SK-N-SH (cell line): ENCODE measurements around the gene DSE. TPM values are rescaled to one million over a fixed set of nuclear protein-coding genes. Genes with fewer than 3 reads are reported as not detected.

Experiments used
- CTCF ChIA-PET: fragments of 300-600, 350-600 bp; formaldehyde crosslinking; extraction: SDS; loops from one replicate; lab custom pipeline; 2021; lab: Yijun Ruan, JAX
- POLR2A ChIA-PET: fragments of 350-600 bp; sonication (Branson Sonifier 250); formaldehyde crosslinking; extraction: SDS; loops from one replicate; lab custom pipeline; 2020; ENCODE audit warnings: antibody characterized with exemption, inconsistent platforms; lab: Yijun Ruan, JAX
- DNase-seq: peaks from one replicate; pipeline ENCODE4 v3.0.0; 2012
- H2AFZ ChIP-seq: fragments of 200-600 bp; sonication (generic); 2 replicates; pipeline ENCODE4 v1.8.1; 2016; ENCODE audit warnings: antibody characterized with exemption, mild to moderate bottlenecking, low read depth
- H3F3A ChIP-seq: fragments of 200-600 bp; sonication (generic); replicated peaks from 2 replicates; pipeline ENCODE3; 2016; ENCODE audit warnings: antibody characterized with exemption, mild to moderate bottlenecking; ENCODE audit not compliant: insufficient read depth
- H3K27ac ChIP-seq, 2 experiments: fragments of 200-500 bp in 1 of 2; fragments of 200-600 bp in 1 of 2; sonication (Bioruptor generic) in 1 of 2; sonication (generic), shearing (Covaris generic) in 1 of 2; 2 replicates each; pipeline versions ENCODE4 v1.5.1 to v1.6.1; 2014 to 2016; ENCODE audit warnings: low read depth in 2 of 2, inconsistent platforms in 1 of 2, low read length in 1 of 2, mild to moderate bottlenecking in 1 of 2, mixed read lengths in 1 of 2
- H3K27me3 ChIP-seq: fragments of 200-600 bp; sonication (generic), shearing (Covaris generic); 2 replicates; pipeline ENCODE4 v1.6.1; 2016; ENCODE audit warnings: mixed run types; ENCODE audit not compliant: insufficient read depth
- H3K36me3 ChIP-seq, 2 experiments: fragments of 200-500 bp in 1 of 2; fragments of 200-600 bp in 1 of 2; sonication (Bioruptor generic) in 1 of 2; sonication (generic) in 1 of 2; replicated peaks in 1 of 2; 2 replicates each; pipeline versions ENCODE3 to v1.5.1; 2014 to 2016; ENCODE audit warnings: low read length in 1 of 2, mild to moderate bottlenecking in 1 of 2; ENCODE audit not compliant: insufficient read depth in 2 of 2, control insufficient read depth in 1 of 2
- H3K4me1 ChIP-seq, 2 experiments: fragments of 200-500 bp in 1 of 2; fragments of 200-600 bp in 1 of 2; sonication (Bioruptor generic) in 1 of 2; sonication (generic), shearing (Covaris generic) in 1 of 2; 2 replicates each; pipeline versions ENCODE4 v1.5.1 to v1.6.1; 2014 to 2016; ENCODE audit warnings: low read depth in 1 of 2, low read length in 1 of 2, mixed run types in 1 of 2; ENCODE audit not compliant: insufficient read depth in 2 of 2, control insufficient read depth in 1 of 2
- H3K4me2 ChIP-seq: fragments of 200-600 bp; sonication (generic), shearing (Covaris generic); 2 replicates; pipeline ENCODE4 v1.6.1; 2017; ENCODE audit warnings: mixed run types
- H3K4me3 ChIP-seq, 2 experiments: fragments of 200-500 bp in 1 of 2; fragments of 200-600 bp in 1 of 2; sonication (Bioruptor generic) in 1 of 2; sonication (generic), shearing (Covaris generic) in 1 of 2; 2 replicates each; pipeline versions ENCODE4 v1.5.1 to v1.8.1; 2014 to 2016; ENCODE audit warnings: low read depth in 2 of 2, inconsistent platforms in 1 of 2, low read length in 1 of 2, mild to moderate bottlenecking in 1 of 2, mixed read lengths in 1 of 2, moderate library complexity in 1 of 2
- H3K79me2 ChIP-seq: fragments of 200-600 bp; sonication (generic); 2 replicates; pipeline ENCODE4 v1.8.1; 2017; ENCODE audit warnings: mild to moderate bottlenecking; ENCODE audit not compliant: insufficient read depth
- H3K9ac ChIP-seq: fragments of 200-600 bp; sonication (generic); 2 replicates; pipeline ENCODE4 v1.6.1; 2017; ENCODE audit warnings: mixed run types
- H3K9me2 ChIP-seq: fragments of 200-600 bp; sonication (generic); 2 replicates; pipeline ENCODE4 v1.6.1; 2017; ENCODE audit warnings: mixed run types
- H3K9me3 ChIP-seq: fragments of 200-600 bp; sonication (generic); 2 replicates; pipeline ENCODE4 v1.6.1; 2017; ENCODE audit warnings: mixed run types, mild to moderate bottlenecking, moderate library complexity
- H4K20me1 ChIP-seq: fragments of 200-600 bp; sonication (generic); 2 replicates; pipeline ENCODE4 v1.6.1; 2017; ENCODE audit warnings: mild to moderate bottlenecking, mixed run types; ENCODE audit not compliant: insufficient read depth
- CHD2 ChIP-seq: fragments of 150-350 bp; IDR thresholded peaks from 2 replicates; pipeline ENCODE4 v1.6.1; 2018; ENCODE audit warnings: low read length; ENCODE audit not compliant: partially characterized antibody
- EP300 ChIP-seq, 2 experiments: IDR thresholded peaks; 2 replicates each; pipeline versions ENCODE4 v1.4.0 to v1.6.1; 2012; ENCODE audit warnings: borderline replicate concordance in 1 of 2, low read depth in 1 of 2, low read length in 1 of 2
- FOSL2 ChIP-seq: IDR thresholded peaks from 2 replicates; pipeline ENCODE4 v1.4.0; 2012; ENCODE audit warnings: low read depth, mild to moderate bottlenecking, moderate library complexity, borderline replicate concordance
- FOXJ3 ChIP-seq: sonication (generic); formaldehyde crosslinking; IDR thresholded peaks from 2 replicates; pipeline ENCODE4 v1.5.1; 2020; ENCODE audit warnings: mild to moderate bottlenecking, missing genetic modification reagents
- GABPA ChIP-seq: IDR thresholded peaks from 2 replicates; pipeline ENCODE4 v1.4.0; 2012; ENCODE audit warnings: low read depth, mild to moderate bottlenecking
- GATA2 ChIP-seq: sonication (generic); formaldehyde crosslinking; IDR thresholded peaks from 2 replicates; pipeline ENCODE4 v1.5.0; 2020; ENCODE audit warnings: mild to moderate bottlenecking, missing genetic modification reagents
- NFIC ChIP-seq: IDR thresholded peaks from 2 replicates; pipeline ENCODE4 v1.4.0; 2012; ENCODE audit warnings: borderline replicate concordance
- POLR2AphosphoS5 ChIP-seq: IDR thresholded peaks from 2 replicates; pipeline ENCODE4 v1.6.1; 2012; ENCODE audit warnings: low read depth, low read length
- REST ChIP-seq: IDR thresholded peaks from 2 replicates; pipeline ENCODE4 v1.6.1; 2012; ENCODE audit warnings: mild to moderate bottlenecking, low read depth, low read length, moderate library complexity
- RFX5 ChIP-seq: IDR thresholded peaks from 2 replicates; pipeline ENCODE4 v1.6.1; 2012; ENCODE audit warnings: mild to moderate bottlenecking, improper control_type of control experiment, low read length
- SIN3A ChIP-seq: IDR thresholded peaks from 2 replicates; pipeline ENCODE4 v1.6.1; 2012; ENCODE audit warnings: low read depth, mild to moderate bottlenecking, low read length, moderate library complexity, borderline replicate concordance
- SMC3 ChIP-seq: IDR thresholded peaks from 2 replicates; pipeline ENCODE4 v1.6.1; 2012; ENCODE audit warnings: low read depth, low read length, improper control_type of control experiment
- TAF1 ChIP-seq: IDR thresholded peaks from 2 replicates; pipeline ENCODE4 v1.6.1; 2012; ENCODE audit warnings: low read depth, mild to moderate bottlenecking, low read length, moderate library complexity, borderline replicate concordance
- TCF12 ChIP-seq: IDR thresholded peaks from 2 replicates; pipeline ENCODE4 v1.4.0; 2012
- TEAD4 ChIP-seq: IDR thresholded peaks from 2 replicates; pipeline ENCODE4 v1.4.0; 2012; ENCODE audit warnings: mild to moderate bottlenecking, borderline replicate concordance; ENCODE audit not compliant: insufficient read depth
- USF2 ChIP-seq: fragments of 150-350 bp; IDR thresholded peaks from 2 replicates; pipeline ENCODE4 v1.6.1; 2017; ENCODE audit warnings: antibody characterized with exemption, low read length, low read depth, borderline replicate concordance
- WGBS: methylation state at CpG from one replicate; pipeline ENCODE4 v1.1.6; 2017; ENCODE audit warnings: low lambda C conversion rate; 5-methylcytosine and 5-hydroxymethylcytosine counted together
- polyA plus RNA-seq, 3 experiments: library from polyadenylated mRNA; depleted of rRNA; stranded (reverse); fragments of >200 nt; gene quantifications; 2 replicates each; pipeline ENCODE4 v1.2.3, GENCODE V29; 2012
- TF ChIP-seq, protein P1 (sequence below): IDR thresholded peaks from 2 replicates; pipeline ENCODE4 v1.4.0; 2012; ENCODE audit warnings: low read depth, borderline replicate concordance
- TF ChIP-seq, protein P2 (sequence below): fragments of 150-350 bp; IDR thresholded peaks from 2 replicates; pipeline ENCODE4 v1.6.1; 2016; ENCODE audit warnings: mild to moderate bottlenecking, low read depth, low read length
- TF ChIP-seq, protein P3 (sequence below): fragments of 200-600 bp; sonication (generic); IDR thresholded peaks from 2 replicates; pipeline ENCODE4 v1.6.1; 2017; ENCODE audit warnings: antibody characterized with exemption, mild to moderate bottlenecking, moderate library complexity
- TF ChIP-seq, protein P4 (sequence below): IDR thresholded peaks from 2 replicates; pipeline ENCODE4 v1.4.0; 2012; ENCODE audit warnings: low read depth, borderline replicate concordance

The DSE gene
- polyA plus RNA-seq, 1 of the 3 experiments (the other 2 are of a cell fraction) = 12.7 TPM

- Histone ChIP-seq H3K4me1 (peaks cover 0 to 2% of the 10 kb centered on the region in 2 experiments; a peak in 1 of 4 replicates), H3K9me3 (no peaks in the 10 kb centered on the region), H3F3A (no peaks in the 10 kb centered on the region), H3K27me3 (no peaks in the 10 kb centered on the region), H3K4me3 (no peak overlapping the region), H3K27ac (no peak overlapping the region), H3K79me2 (no peaks in the 10 kb centered on the region), H3K36me3 (no peaks in the 10 kb centered on the region), H2AFZ (no peak overlapping the region), H3K4me2 (no peak overlapping the region), H3K9me2 (no peaks in the 10 kb centered on the region), H4K20me1 (no peaks in the 10 kb centered on the region), H3K9ac (no peak overlapping the region)
- POLR2A ChIA-PET = no interaction called here
- DNase-seq = no peak
- CTCF ChIA-PET = no interaction called here
- TF ChIP-seq GATA2 (CRISPR knock-in tag) = no peak
- TF ChIP-seq, protein P1, sequence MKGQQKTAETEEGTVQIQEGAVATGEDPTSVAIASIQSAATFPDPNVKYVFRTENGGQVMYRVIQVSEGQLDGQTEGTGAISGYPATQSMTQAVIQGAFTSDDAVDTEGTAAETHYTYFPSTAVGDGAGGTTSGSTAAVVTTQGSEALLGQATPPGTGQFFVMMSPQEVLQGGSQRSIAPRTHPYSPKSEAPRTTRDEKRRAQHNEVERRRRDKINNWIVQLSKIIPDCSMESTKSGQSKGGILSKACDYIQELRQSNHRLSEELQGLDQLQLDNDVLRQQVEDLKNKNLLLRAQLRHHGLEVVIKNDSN = no peak
- TF ChIP-seq TAF1 = no peak
- no peak for TF ChIP-seq NFIC
- TF ChIP-seq SIN3A = no peak
- no peak for TF ChIP-seq GABPA
- TF ChIP-seq FOXJ3 (CRISPR knock-in tag) = no peak
- TF ChIP-seq, protein P2, sequence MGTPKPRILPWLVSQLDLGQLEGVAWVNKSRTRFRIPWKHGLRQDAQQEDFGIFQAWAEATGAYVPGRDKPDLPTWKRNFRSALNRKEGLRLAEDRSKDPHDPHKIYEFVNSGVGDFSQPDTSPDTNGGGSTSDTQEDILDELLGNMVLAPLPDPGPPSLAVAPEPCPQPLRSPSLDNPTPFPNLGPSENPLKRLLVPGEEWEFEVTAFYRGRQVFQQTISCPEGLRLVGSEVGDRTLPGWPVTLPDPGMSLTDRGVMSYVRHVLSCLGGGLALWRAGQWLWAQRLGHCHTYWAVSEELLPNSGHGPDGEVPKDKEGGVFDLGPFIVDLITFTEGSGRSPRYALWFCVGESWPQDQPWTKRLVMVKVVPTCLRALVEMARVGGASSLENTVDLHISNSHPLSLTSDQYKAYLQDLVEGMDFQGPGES = no peak
- TF ChIP-seq RFX5 = no peak
- no peak for TF ChIP-seq EP300 (IDR thresholded peaks at IDR 0.05; ENCODE audit: borderline replicate concordance in 1 of 2, low read depth in 1 of 2, low read length in 1 of 2)
- no peak for TF ChIP-seq SMC3
- TF ChIP-seq CHD2 = no peak
- TF ChIP-seq, protein P3, sequence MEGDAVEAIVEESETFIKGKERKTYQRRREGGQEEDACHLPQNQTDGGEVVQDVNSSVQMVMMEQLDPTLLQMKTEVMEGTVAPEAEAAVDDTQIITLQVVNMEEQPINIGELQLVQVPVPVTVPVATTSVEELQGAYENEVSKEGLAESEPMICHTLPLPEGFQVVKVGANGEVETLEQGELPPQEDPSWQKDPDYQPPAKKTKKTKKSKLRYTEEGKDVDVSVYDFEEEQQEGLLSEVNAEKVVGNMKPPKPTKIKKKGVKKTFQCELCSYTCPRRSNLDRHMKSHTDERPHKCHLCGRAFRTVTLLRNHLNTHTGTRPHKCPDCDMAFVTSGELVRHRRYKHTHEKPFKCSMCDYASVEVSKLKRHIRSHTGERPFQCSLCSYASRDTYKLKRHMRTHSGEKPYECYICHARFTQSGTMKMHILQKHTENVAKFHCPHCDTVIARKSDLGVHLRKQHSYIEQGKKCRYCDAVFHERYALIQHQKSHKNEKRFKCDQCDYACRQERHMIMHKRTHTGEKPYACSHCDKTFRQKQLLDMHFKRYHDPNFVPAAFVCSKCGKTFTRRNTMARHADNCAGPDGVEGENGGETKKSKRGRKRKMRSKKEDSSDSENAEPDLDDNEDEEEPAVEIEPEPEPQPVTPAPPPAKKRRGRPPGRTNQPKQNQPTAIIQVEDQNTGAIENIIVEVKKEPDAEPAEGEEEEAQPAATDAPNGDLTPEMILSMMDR = no peak
- no peak for TF ChIP-seq POLR2AphosphoS5
- no peak for TF ChIP-seq REST
- TF ChIP-seq TEAD4 = no peak
- TF ChIP-seq FOSL2 = no peak
- TF ChIP-seq, protein P4, sequence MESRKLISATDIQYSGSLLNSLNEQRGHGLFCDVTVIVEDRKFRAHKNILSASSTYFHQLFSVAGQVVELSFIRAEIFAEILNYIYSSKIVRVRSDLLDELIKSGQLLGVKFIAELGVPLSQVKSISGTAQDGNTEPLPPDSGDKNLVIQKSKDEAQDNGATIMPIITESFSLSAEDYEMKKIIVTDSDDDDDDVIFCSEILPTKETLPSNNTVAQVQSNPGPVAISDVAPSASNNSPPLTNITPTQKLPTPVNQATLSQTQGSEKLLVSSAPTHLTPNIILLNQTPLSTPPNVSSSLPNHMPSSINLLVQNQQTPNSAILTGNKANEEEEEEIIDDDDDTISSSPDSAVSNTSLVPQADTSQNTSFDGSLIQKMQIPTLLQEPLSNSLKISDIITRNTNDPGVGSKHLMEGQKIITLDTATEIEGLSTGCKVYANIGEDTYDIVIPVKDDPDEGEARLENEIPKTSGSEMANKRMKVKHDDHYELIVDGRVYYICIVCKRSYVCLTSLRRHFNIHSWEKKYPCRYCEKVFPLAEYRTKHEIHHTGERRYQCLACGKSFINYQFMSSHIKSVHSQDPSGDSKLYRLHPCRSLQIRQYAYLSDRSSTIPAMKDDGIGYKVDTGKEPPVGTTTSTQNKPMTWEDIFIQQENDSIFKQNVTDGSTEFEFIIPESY = no peak
- TF ChIP-seq USF2 = no peak
- TF ChIP-seq TCF12 = no peak
- 42% methylated on average over 2 of the region's 2 CpGs for WGBS
Measured at GRCh38 chr6:116456927-116457326, 86.2 kb downstream of the DSE start.
